Small intestine (tissue), 16 donors: ENCODE data around the gene RXFP4. TPM values are rescaled to one million over a fixed set of nuclear protein-coding genes. Genes with fewer than 3 reads are reported as not detected.
"Not testable (repeated sequence)": the region's sequence is repeated elsewhere in the genome, so short reads cannot be mapped to it uniquely, and the experiment has no call there.

Experiments used
- DNase-seq, 2 donors: peaks; one replicate each; pipeline versions ENCODE4 v3.0.0 to v3.0.0-alpha.2; 2013
- FAIRE-seq: peaks from 2 replicates; lab custom pipeline; 2012; peaks lifted over from hg19 to GRCh38; lab: Jason Lieb, UNC
- H3K27ac ChIP-seq, 3 donors: one replicate each; pipeline ENCODE4 v1.5.1; 2013; ENCODE audit warnings: low read length in 2 of 3, mild to moderate bottlenecking in 2 of 3, control low read depth in 1 of 3, inconsistent platforms in 1 of 3, low read depth in 1 of 3, moderate library complexity in 1 of 3
- H3K27me3 ChIP-seq, 3 donors: one replicate each; pipeline ENCODE4 v1.6.1; 2013; ENCODE audit warnings: low read length in 3 of 3, inconsistent platforms in 1 of 3; ENCODE audit not compliant: control insufficient read depth in 3 of 3, insufficient read depth in 3 of 3
- H3K36me3 ChIP-seq, 3 donors: one replicate each; pipeline ENCODE4 v1.6.1; 2013; ENCODE audit warnings: low read length in 3 of 3, inconsistent platforms in 1 of 3, low read depth in 1 of 3, mild to moderate bottlenecking in 1 of 3, moderate library complexity in 1 of 3; ENCODE audit not compliant: control insufficient read depth in 3 of 3, insufficient read depth in 2 of 3
- H3K4me1 ChIP-seq, 3 donors: one replicate each; pipeline ENCODE4 v1.6.1; 2013; ENCODE audit warnings: low read length in 2 of 3, inconsistent platforms in 1 of 3, low read depth in 1 of 3, mild to moderate bottlenecking in 1 of 3, moderate library complexity in 1 of 3; ENCODE audit not compliant: control insufficient read depth in 3 of 3, insufficient read depth in 2 of 3
- H3K4me3 ChIP-seq, 3 donors: one replicate each; pipeline ENCODE4 v1.5.1; 2013; ENCODE audit warnings: low read length in 3 of 3, control low read depth in 1 of 3, inconsistent platforms in 1 of 3, low read depth in 1 of 3, mild to moderate bottlenecking in 1 of 3, moderate library complexity in 1 of 3
- H3K9me3 ChIP-seq, 2 donors: one replicate each; pipeline ENCODE4 v1.6.1; 2013; ENCODE audit warnings: low read depth in 1 of 2, low read length in 1 of 2; ENCODE audit not compliant: control insufficient read depth in 2 of 2, insufficient read depth in 1 of 2
- WGBS, 3 donors: extraction: QIAGEN DNeasy Blood & Tissue Kit; methylation state at CpG; one replicate each; pipeline ENCODE4 v1.1.7; 2013; 5-methylcytosine and 5-hydroxymethylcytosine counted together
- long read RNA-seq, 10 donors: transcript quantifications; one replicate each; lab custom pipeline, GENCODE V29; 2026
- polyA plus RNA-seq, 4 donors: library from polyadenylated mRNA; stranded (reverse) in 3 of 4; unstranded in 1 of 4; fragments of 200-250 nt in 3 of 4; fragments of 120-200 nt in 1 of 4; gene quantifications; one replicate each; pipeline versions ENCODE4 v1.2.1 to v1.2.3, GENCODE V29; 2013
- donor health status: healthy with polysubstance abuse.
- donor health status: control.
- donor health status: control.
- donor health status: Bipolar disorder and iron deficiency.
- donor health status: healthy.

Gene RXFP4
- polyA plus RNA-seq: 1 to 10 TPM in 2 of 4 donors, under 1 TPM in 1, not detected in 1; 0.82 to 1.5 (median 1.3) TPM
- long read RNA-seq, donor 1: 0 reads
- long read RNA-seq, donor 2: 0 reads
- long read RNA-seq, donor 3: 0 reads
- long read RNA-seq, donor 4: 0 reads
- long read RNA-seq, donor 5: 0 reads
- long read RNA-seq, donor 6, partial matches to known transcripts: 0 of 1 reads
- long read RNA-seq, donor 6, other reads (novel, unspliced or antisense): 0 of 1 reads
- long read RNA-seq, donor 7: 0 reads
- long read RNA-seq, donor 8: 0 reads
- long read RNA-seq, donor 9: 0 reads
- long read RNA-seq, donor 10, partial matches to known transcripts: 0 of 4 reads
- long read RNA-seq, donor 10, other reads (novel, unspliced or antisense): 0 of 4 reads

- H3K27ac ChIP-seq: peak within 1 kb of the TSS; percentile 86 to 95 (median 95)
- peaks cover 0 to 10% (median 0%) of the 10 kb centered on the region in 3 donors for H3K36me3 ChIP-seq
- FAIRE-seq: no peak
- peak; percentile 62 to 88 for DNase-seq
- H3K4me1 ChIP-seq: peaks cover 0 to 54% (median 9%) of the 10 kb centered on the region in 3 donors
- no peaks in the 10 kb centered on the region for H3K27me3 ChIP-seq
- H3K4me3 ChIP-seq: peak within 1 kb of the TSS in 1 of 3 donors; percentile 60
- 18 to 44% (median 31%) methylated on average over 11 of the region's 11 CpGs for WGBS, 3 donors
- H3K9me3 ChIP-seq: no peaks in the 10 kb centered on the region
Measured at GRCh38 chr1:155940993-155941844, at the start of gene RXFP4. TSS of gene RXFP4 (plus strand) at chr1:155941638. CDS start at chr1:155941710, 72 bp downstream.

- Histone ChIP-seq H3K9me3 (no peaks in the 10 kb centered on the region), H3K4me1 (peaks cover 0 to 13% (median 4%) of the 10 kb centered on the region in 3 donors), H3K27me3 (no peaks in the 10 kb centered on the region), H3K4me3 (no peak overlapping the region), H3K27ac (peak overlapping the region in 2 of 3 donors; percentile 40 to 60), H3K36me3 (peaks cover 0 to 14% (median 0%) of the 10 kb centered on the region in 3 donors)
- FAIRE-seq (no peak), DNase-seq (no peak)
- WGBS, 3 donors: 27 to 55% (median 34%) methylated on average over 3 of the region's 3 CpGs
Measured at GRCh38 chr1:155892796-155893195, 48.6 kb upstream of the RXFP4 start.

GRCh38 chr1:155893389-155894142, 47.9 kb upstream of the RXFP4 start:
- Histone ChIP-seq H3K9me3 (no peaks in the 10 kb centered on the region), H3K4me1 (peaks cover 0 to 13% (median 4%) of the 10 kb centered on the region in 3 donors), H3K36me3 (peaks cover 0 to 14% (median 0%) of the 10 kb centered on the region in 3 donors), H3K27ac (peak overlapping the region in 2 of 3 donors; percentile 60 to 81), H3K27me3 (no peaks in the 10 kb centered on the region), H3K4me3 (no peak overlapping the region)
- DNase-seq: peak; percentile 18 to 61
- whole genome bisulfite sequencing, 3 donors: 64 to 79% (median 76%) methylated on average over 10 of the region's 10 CpGs
- no peak for FAIRE-seq

- 93 to 99% (median 96%) methylated on average over 6 of the region's 6 CpGs for WGBS, 3 donors
- H3K27me3 ChIP-seq, FAIRE-seq, H3K9me3 ChIP-seq, H3K4me3 ChIP-seq, H3K27ac ChIP-seq, DNase-seq: not testable (repeated sequence)
- H3K4me1 ChIP-seq: peaks cover 0 to 13% (median 4%) of the 10 kb centered on the region in 3 donors
- peaks cover 9 to 14% (median 13%) of the 10 kb centered on the region in 3 donors for H3K36me3 ChIP-seq
Measured at GRCh38 chr1:155895617-155896016, 45.8 kb upstream of the RXFP4 start.

GRCh38 chr1:155896476-155896875, 45.0 kb upstream of the RXFP4 start:
- H3K27ac ChIP-seq, DNase-seq, H3K4me3 ChIP-seq, H3K27me3 ChIP-seq, H3K9me3 ChIP-seq, FAIRE-seq: not testable (repeated sequence)
- Histone ChIP-seq H3K36me3 (peaks cover 9 to 23% (median 13%) of the 10 kb centered on the region in 3 donors), H3K4me1 (peaks cover 0 to 13% (median 4%) of the 10 kb centered on the region in 3 donors)
- WGBS, 3 donors: 95 to 97% (median 96%) methylated on average over 8 of the region's 8 CpGs

- FAIRE-seq (no peak), DNase-seq (no peak)
- no peak overlapping the region for H3K4me3 ChIP-seq
- H3K4me1 ChIP-seq: peaks cover 0 to 9% (median 3%) of the 10 kb centered on the region in 3 donors
- no peak overlapping the region for H3K27ac ChIP-seq
- peaks cover 13 to 30% (median 13%) of the 10 kb centered on the region in 3 donors for H3K36me3 ChIP-seq
- 67 to 96% (median 89%) methylated on average over 1 of the region's 1 CpG for WGBS, 3 donors
- no peaks in the 10 kb centered on the region for H3K27me3 ChIP-seq
- no peaks in the 10 kb centered on the region for H3K9me3 ChIP-seq
Measured at GRCh38 chr1:155897746-155898145, 43.7 kb upstream of the RXFP4 start.

- WGBS, 3 donors: 81 to 94% (median 87%) methylated on average over 2 of the region's 2 CpGs
- FAIRE-seq (no peak), DNase-seq (no peak)
- Histone ChIP-seq H3K27ac (no peak overlapping the region), H3K4me1 (no peaks in the 10 kb centered on the region), H3K9me3 (no peaks in the 10 kb centered on the region), H3K27me3 (no peaks in the 10 kb centered on the region), H3K36me3 (peaks cover 13 to 34% (median 17%) of the 10 kb centered on the region in 3 donors), H3K4me3 (no peak overlapping the region)
Measured at GRCh38 chr1:155898888-155899287, 42.5 kb upstream of the RXFP4 start.
